ENCODE data around the gene ILF2. TPM values are rescaled to one million over a fixed set of nuclear protein-coding genes. Genes with fewer than 3 reads are reported as not detected.

The ILF2 gene
- total RNA-seq, 2 experiments from 2014 or later, result 287 to 334 TPM

DNA sequence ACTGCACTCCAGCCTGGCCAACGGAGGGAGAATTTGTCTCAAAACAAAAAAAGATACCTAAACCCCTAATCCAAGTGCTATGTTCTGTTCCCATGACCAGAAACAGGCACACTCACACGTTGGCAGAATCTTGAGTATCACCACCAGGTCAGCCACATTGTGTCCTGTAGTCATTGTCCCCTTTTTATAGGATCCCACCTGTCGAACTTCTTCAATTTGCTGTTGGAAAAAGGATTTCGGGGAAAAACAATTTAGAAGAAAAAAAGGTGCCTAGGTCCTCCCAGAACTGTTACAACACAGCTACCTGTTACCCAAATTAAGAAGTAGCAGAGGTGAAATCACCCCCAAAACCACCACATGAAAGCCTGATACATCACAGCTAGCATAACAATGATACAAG lies 3.4 kb downstream of the ILF2 start:
- Histone ChIP-seq H2AFZ (ENCODE audit: low read length) (no peak overlapping the region), H3K4me1 (ENCODE audit: insufficient read depth, low read length, poor library complexity, severe bottlenecking) (peaks cover 28% of the 10 kb centered on the region), H3K9me3 (ENCODE audit: low read length) (no peaks in the 10 kb centered on the region), H3K27ac (ENCODE audit: low read depth, low read length, poor library complexity, severe bottlenecking) (no peak overlapping the region), H3K36me3 (ENCODE audit: insufficient read depth, low read length) (peaks cover 83% of the 10 kb centered on the region), H3K79me2 (ENCODE audit: insufficient read depth, low read depth, low read length) (peaks cover 42% of the 10 kb centered on the region), H4K20me1 (ENCODE audit: insufficient read depth, low read length) (peaks cover 4% of the 10 kb centered on the region; the same call in 1 of the 2 replicates), H3K4me2 (ENCODE audit: low read length) (no peak overlapping the region), H3K9me2 (ENCODE audit: insufficient read depth, low read length) (no peaks in the 10 kb centered on the region), H3K4me3 (ENCODE audit: low read depth, low read length, poor library complexity, severe bottlenecking) (no peak overlapping the region)
- BruUV-seq (replicated peaks), result no TSS peak
- ChIA-PET CTCF (ENCODE audit: unreplicated experiment) (no interaction called here), POLR2A (interaction anchor here (0.6 to 0.8 kb wide), 2 partner anchors 10 to 323 kb away, joined by 3 read pairs; partner anchors contain the start of gene RPS27)
- no peak for DNase-seq (ENCODE audit: low spot score)
- TF ChIP-seq EZH2phosphoT487 (IDR thresholded peaks at IDR 0.05; ENCODE audit: borderline replicate concordance, low read depth, low read length), result no peak
- TF ChIP-seq, protein P1, sequence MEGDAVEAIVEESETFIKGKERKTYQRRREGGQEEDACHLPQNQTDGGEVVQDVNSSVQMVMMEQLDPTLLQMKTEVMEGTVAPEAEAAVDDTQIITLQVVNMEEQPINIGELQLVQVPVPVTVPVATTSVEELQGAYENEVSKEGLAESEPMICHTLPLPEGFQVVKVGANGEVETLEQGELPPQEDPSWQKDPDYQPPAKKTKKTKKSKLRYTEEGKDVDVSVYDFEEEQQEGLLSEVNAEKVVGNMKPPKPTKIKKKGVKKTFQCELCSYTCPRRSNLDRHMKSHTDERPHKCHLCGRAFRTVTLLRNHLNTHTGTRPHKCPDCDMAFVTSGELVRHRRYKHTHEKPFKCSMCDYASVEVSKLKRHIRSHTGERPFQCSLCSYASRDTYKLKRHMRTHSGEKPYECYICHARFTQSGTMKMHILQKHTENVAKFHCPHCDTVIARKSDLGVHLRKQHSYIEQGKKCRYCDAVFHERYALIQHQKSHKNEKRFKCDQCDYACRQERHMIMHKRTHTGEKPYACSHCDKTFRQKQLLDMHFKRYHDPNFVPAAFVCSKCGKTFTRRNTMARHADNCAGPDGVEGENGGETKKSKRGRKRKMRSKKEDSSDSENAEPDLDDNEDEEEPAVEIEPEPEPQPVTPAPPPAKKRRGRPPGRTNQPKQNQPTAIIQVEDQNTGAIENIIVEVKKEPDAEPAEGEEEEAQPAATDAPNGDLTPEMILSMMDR (conservative IDR thresholded peaks at IDR 0.05; ENCODE audit: low read length), result no peak
- intact Hi-C loops (cut with micrococcal nuclease; ENCODE audit: unreplicated experiment), result no loop called here

DNA sequence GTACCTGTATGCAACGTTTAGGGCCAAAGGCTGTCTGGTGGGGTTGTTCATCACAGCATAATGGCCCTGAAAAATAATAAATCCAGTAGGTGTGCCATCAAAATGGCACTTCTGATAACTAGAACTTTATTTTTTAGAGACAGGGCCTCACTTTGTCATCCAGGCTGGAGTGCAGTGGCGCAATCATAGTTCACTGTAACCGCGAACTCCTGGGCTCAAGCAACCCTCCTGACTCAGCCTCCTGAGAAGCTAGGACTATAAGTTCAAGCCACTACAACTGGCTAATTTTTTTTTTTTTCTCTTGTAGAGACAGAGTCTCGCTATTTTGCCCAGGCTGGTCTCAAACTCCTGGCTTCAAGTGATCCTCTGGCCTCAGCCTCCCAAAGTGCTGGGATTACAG lies 7.6 kb downstream of the ILF2 start:
- H3K79me2 ChIP-seq (ENCODE audit: insufficient read depth, low read depth, low read length), result peaks cover 28% of the 10 kb centered on the region
- POLR2A ChIA-PET, result interaction anchor here (2.7 kb wide), 1 partner anchor 29 kb away, joined by 7 read pairs; the partner anchor contains the start of gene CHTOP
- H4K20me1 ChIP-seq (ENCODE audit: insufficient read depth, low read length), result peaks cover 8% of the 10 kb centered on the region; the same call in 1 of the 2 replicates
- BruUV-seq (replicated peaks), result no TSS peak
- TF ChIP-seq, protein P1 (conservative IDR thresholded peaks at IDR 0.05; ENCODE audit: low read length), result no peak
- no peak overlapping the region for H3K4me2 ChIP-seq (ENCODE audit: low read length)
- no peaks in the 10 kb centered on the region for H3K9me3 ChIP-seq (ENCODE audit: low read length)
- no peak overlapping the region for H3K4me3 ChIP-seq (ENCODE audit: low read depth, low read length, poor library complexity, severe bottlenecking)
- intact Hi-C loops (cut with micrococcal nuclease; ENCODE audit: unreplicated experiment), result no loop called here
- peaks cover 18% of the 10 kb centered on the region for H3K4me1 ChIP-seq (ENCODE audit: insufficient read depth, low read length, poor library complexity, severe bottlenecking)
- no peaks in the 10 kb centered on the region for H3K9me2 ChIP-seq (ENCODE audit: insufficient read depth, low read length)
- H3K27ac ChIP-seq (ENCODE audit: low read depth, low read length, poor library complexity, severe bottlenecking), result no peak overlapping the region
- CTCF ChIA-PET (ENCODE audit: unreplicated experiment), result no interaction called here
- DNase-seq (ENCODE audit: low spot score), result no peak
- H2AFZ ChIP-seq (ENCODE audit: low read length), result no peak overlapping the region
- peaks cover 83% of the 10 kb centered on the region for H3K36me3 ChIP-seq (ENCODE audit: insufficient read depth, low read length)

DNA sequence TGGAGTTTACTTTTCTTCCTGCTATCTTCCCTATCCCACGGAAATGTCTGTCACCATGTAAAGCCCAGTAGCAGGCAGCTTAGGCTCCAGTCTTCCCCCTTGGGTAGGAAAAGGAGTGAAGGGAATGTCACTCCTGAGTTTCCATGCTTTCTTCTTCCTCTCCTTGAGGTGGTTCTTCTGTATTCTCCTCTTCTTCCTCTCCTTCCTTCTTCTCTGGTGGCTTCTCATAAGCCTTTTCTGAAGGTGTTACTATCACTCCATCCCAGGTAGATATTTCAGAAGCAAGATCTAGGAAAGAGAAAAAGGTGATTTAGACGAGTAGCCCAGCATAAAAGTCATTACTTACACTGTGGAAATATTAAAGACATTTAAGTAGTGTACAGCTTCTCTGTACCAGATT lies 8.5 kb downstream of the ILF2 start:
- Histone ChIP-seq H4K20me1 (ENCODE audit: insufficient read depth, low read length) (peaks cover 6% of the 10 kb centered on the region; the same call in 1 of the 2 replicates), H3K36me3 (ENCODE audit: insufficient read depth, low read length) (peaks cover 74% of the 10 kb centered on the region), H3K4me1 (ENCODE audit: insufficient read depth, low read length, poor library complexity, severe bottlenecking) (peaks cover 18% of the 10 kb centered on the region), H3K9me3 (ENCODE audit: low read length) (no peaks in the 10 kb centered on the region), H3K79me2 (ENCODE audit: insufficient read depth, low read depth, low read length) (peaks cover 18% of the 10 kb centered on the region), H3K27ac (ENCODE audit: low read depth, low read length, poor library complexity, severe bottlenecking) (no peak overlapping the region), H3K9me2 (ENCODE audit: insufficient read depth, low read length) (no peaks in the 10 kb centered on the region), H3K4me2 (ENCODE audit: low read length) (no peak overlapping the region), H2AFZ (ENCODE audit: low read length) (no peak overlapping the region), H3K4me3 (ENCODE audit: low read depth, low read length, poor library complexity, severe bottlenecking) (no peak overlapping the region)
- POLR2A ChIA-PET, result interaction anchor here (2.7 kb wide), 1 partner anchor 28 kb away, joined by 7 read pairs; the partner anchor contains the start of gene CHTOP
- CTCF ChIA-PET (ENCODE audit: unreplicated experiment), result no interaction called here
- intact Hi-C loops (cut with micrococcal nuclease; ENCODE audit: unreplicated experiment), result no loop called here
- no peak for TF ChIP-seq EZH2phosphoT487 (IDR thresholded peaks at IDR 0.05; ENCODE audit: borderline replicate concordance, low read depth, low read length)
- TF ChIP-seq, protein P1 (conservative IDR thresholded peaks at IDR 0.05; ENCODE audit: low read length), result no peak
- BruUV-seq (replicated peaks), result TSS peak; percentile 81
- no peak for DNase-seq (ENCODE audit: low spot score)

All from OCI-LY7 (cell line).